Heart right ventricle (tissue), 16 donors: ENCODE measurements around the gene GRID1. TPM values are rescaled to one million over a fixed set of nuclear protein-coding genes. Genes with fewer than 3 reads are reported as not detected.

Experiments used
- ATAC-seq, 8 donors: fragments of 200-7000 bp; cut with Tn5 transposase; one replicate each; pipeline ENCODE4 v1.9.1; 2020; ENCODE audit warnings: mild to moderate bottlenecking in 8 of 8, moderate library complexity in 8 of 8, moderate number of reproducible peaks in 1 of 8
- DNase-seq, 2 donors: peaks; one replicate each; pipeline ENCODE4 v3.0.0-alpha.2; 2020
- H3K27ac ChIP-seq, 10 donors: fragments of 200-600 bp; sonication (generic) in 2 of 10; one replicate each; pipeline versions ENCODE4 v1.5.0 to v1.8.0; 2020 to 2022; ENCODE audit warnings: mild to moderate bottlenecking in 3 of 10
- H3K27me3 ChIP-seq, 7 donors: fragments of 200-600 bp; one replicate each; pipeline ENCODE4 v1.8.0; 2021 to 2022; ENCODE audit warnings: mild to moderate bottlenecking in 2 of 7
- H3K36me3 ChIP-seq, 9 donors: fragments of 200-600 bp; sonication (generic) in 1 of 9; one replicate each; pipeline versions ENCODE4 v1.5.0 to v1.8.0; 2020 to 2022; ENCODE audit warnings: mild to moderate bottlenecking in 2 of 9
- H3K4me1 ChIP-seq, 9 donors: fragments of 200-600 bp; sonication (generic) in 1 of 9; one replicate each; pipeline versions ENCODE4 v1.5.0 to v1.8.0; 2020 to 2022; ENCODE audit warnings: mild to moderate bottlenecking in 4 of 9
- H3K4me3 ChIP-seq, 10 donors: fragments of 200-600 bp; sonication (generic) in 2 of 10; one replicate each; pipeline versions ENCODE4 v1.5.0 to v1.8.0; 2020 to 2022; ENCODE audit warnings: mild to moderate bottlenecking in 7 of 10, moderate library complexity in 2 of 10
- H3K9me3 ChIP-seq, 11 donors: fragments of 200-600 bp in 10 of 11; sonication (generic) in 2 of 11; one replicate each; pipeline versions ENCODE4 v1.5.0 to v1.8.0; 2013 to 2022; ENCODE audit warnings: mild to moderate bottlenecking in 2 of 11, control low read depth in 1 of 11, moderate library complexity in 1 of 11
- CTCF ChIP-seq, 9 donors: fragments of 200-600 bp; sonication (generic) in 2 of 9; IDR thresholded peaks; one replicate each; pipeline versions ENCODE4 v1.5.0 to v1.8.0; 2021 to 2022; ENCODE audit warnings: antibody characterized with exemption in 9 of 9, mild to moderate bottlenecking in 5 of 9, moderate library complexity in 1 of 9
- WGBS, 2 donors: extraction: QIAGEN DNeasy Blood & Tissue Kit; methylation state at CpG; one replicate each; pipeline ENCODE4 v1.1.7; 2013; ENCODE audit warnings: inconsistent platforms in 1 of 2; 5-methylcytosine and 5-hydroxymethylcytosine counted together
- intact Hi-C, 10 donors: fragments of 100-400 bp; cut with DNase I; formaldehyde crosslinking; loops; one replicate each; pipeline versions ENCODE4 v1.11.1 to v1.14.2; 2022
- polyA plus RNA-seq, 2 donors: library from polyadenylated mRNA; stranded (reverse); fragments of 200-250 nt; gene quantifications; one replicate each; pipeline ENCODE4 v1.2.3, GENCODE V29; 2013
- total RNA-seq, 10 donors: library from RNA; stranded (reverse); fragmentation: NEBNext Ultra II Directional in 3 of 10; extraction: Animal tissue kit (Norgen Biotek cat#: 25700) in 3 of 10; gene quantifications; one replicate each; pipeline versions ENCODE4 v1.2.1 to v1.2.4, GENCODE V29; 2021 to 2023
- donor health status: Arrhythmogenic right ventricular cardiomyopathy.
- donor health status: ischemic (EF 13 %, LVEDD 7.1; RV severe dilation, severe dysfunction).
- donor health status: healthy with polysubstance abuse.
- donor health status: DM: no; HTN: yes; CAD: no.
- donor health status: DM: no; HTN: no; CAD: no.
- donor health status: ischemic (EF 25% LVEDD 6.9; RV normal size, moderate dysfunction).
- donor health status: ischemic (EF 25% LVEDD 5.7; RV mildly dilated, moderate dysfunction).
- donor health status: healthy.
- donor health status: DM: yes; HTN: yes; CAD: no.
- donor health status: Ischemic cardiomyopathy.
- donor health status: ischemic (EF 35%, LVEDD 5.7; RV mildly dilated, moderate dysfunction).
- donor health status: nonischemic (EF 11% LVEDD 7.7; RV severe dilation, severe dysfunction).
- donor health status: DM: yes; HTN: yes; CAD: no.
- donor health status: PGD.
- donor health status: ischemic (EF 29% LVEDD 5.4; RV normal size, mild dysfunction).
- donor health status: nonischemic (EF 23%, LVEDD 6.1; RV moderate dilation, normal function).

The GRID1 gene
- total and polyA plus RNA-seq, 12 donors, result 0.44 to 3.4 (median 1.5) TPM

GRCh38 chr10:86105640-86106039 lies 261.0 kb downstream of the GRID1 start:
- no peaks in the 10 kb centered on the region for H3K27me3 ChIP-seq
- no peak for TF ChIP-seq CTCF (IDR thresholded peaks at IDR 0.05)
- DNase-seq, result no peak
- H3K9me3 ChIP-seq, result no peaks in the 10 kb centered on the region
- 85 to 90% methylated on average over 4 of the region's 4 CpGs for WGBS, 2 donors
- intact Hi-C loops, result loop anchor here in 4 of 10 donors (10.0 kb wide), 3 partner anchors 249 to 269 kb away; partner anchors contain the start of gene GRID1 (in 2 of the 4)
- no peak overlapping the region for H3K4me3 ChIP-seq
- H3K4me1 ChIP-seq, result no peaks in the 10 kb centered on the region
- no peak for ATAC-seq
- H3K27ac ChIP-seq, result no peak overlapping the region
- no peaks in the 10 kb centered on the region for H3K36me3 ChIP-seq

GRCh38 chr10:86105181-86105580 lies 261.4 kb downstream of the GRID1 start:
- no peak for ATAC-seq
- intact Hi-C loops, result loop anchor here in 4 of 10 donors (10.0 kb wide), 3 partner anchors 250 to 270 kb away; partner anchors contain the start of gene GRID1 (in 2 of the 4)
- Histone ChIP-seq H3K4me1 (no peaks in the 10 kb centered on the region), H3K4me3 (no peak overlapping the region), H3K27ac (no peak overlapping the region), H3K9me3 (no peaks in the 10 kb centered on the region), H3K27me3 (no peaks in the 10 kb centered on the region), H3K36me3 (no peaks in the 10 kb centered on the region)
- DNase-seq, result no peak
- no peak for TF ChIP-seq CTCF (IDR thresholded peaks at IDR 0.05)
- WGBS, 2 donors, result 88 to 90% methylated on average over 4 of the region's 4 CpGs

- no peak for TF ChIP-seq CTCF (IDR thresholded peaks at IDR 0.05)
- no peaks in the 10 kb centered on the region for H3K27me3 ChIP-seq
- H3K4me1 ChIP-seq, result no peaks in the 10 kb centered on the region
- DNase-seq, result no peak
- ATAC-seq, result no peak
- H3K4me3 ChIP-seq, result no peak overlapping the region
- intact Hi-C loops, result loop anchor here in 4 of 10 donors (10.0 kb wide), 3 partner anchors 250 to 270 kb away; partner anchors contain the start of gene GRID1 (in 2 of the 4)
- no peaks in the 10 kb centered on the region for H3K9me3 ChIP-seq
- WGBS, 2 donors, result 88 to 91% methylated on average over 7 of the region's 7 CpGs
- no peaks in the 10 kb centered on the region for H3K36me3 ChIP-seq
- H3K27ac ChIP-seq, result no peak overlapping the region
These were observed 261.9 kb downstream of the GRID1 start for GRCh38 chr10:86104611-86105145.

- no peaks in the 10 kb centered on the region for H3K9me3 ChIP-seq
- H3K27me3 ChIP-seq, result no peaks in the 10 kb centered on the region
- no peak overlapping the region for H3K4me3 ChIP-seq
- 86 to 93% methylated on average over 5 of the region's 5 CpGs for WGBS, 2 donors
- H3K27ac ChIP-seq, result no peak overlapping the region
- no peak for ATAC-seq
- H3K36me3 ChIP-seq, result no peaks in the 10 kb centered on the region
- TF ChIP-seq CTCF (IDR thresholded peaks at IDR 0.05), result no peak
- DNase-seq, result no peak
- no peaks in the 10 kb centered on the region for H3K4me1 ChIP-seq
- intact Hi-C loops, result loop anchor here in 4 of 10 donors (10.0 kb wide), 3 partner anchors 251 to 271 kb away; partner anchors contain the start of gene GRID1 (in 2 of the 4)
These were observed 262.4 kb downstream of the GRID1 start for GRCh38 chr10:86104156-86104555.
